GM12878 (cell line): ENCODE results near the gene CHIC2. TPM values are rescaled to one million over a fixed set of nuclear protein-coding genes. Genes with fewer than 3 reads are reported as not detected.

ENCODE experiments used
- ATAC-seq: fragments of 200-7000 bp; cut with Tn5 transposase; 3 replicates; pipeline ENCODE4 v1.9.1; 2020; ENCODE audit warnings: mild to moderate bottlenecking, moderate library complexity
- BruUV-seq: library from RNA; stranded (reverse); fragments of 400-500 nt; replicated peaks from 2 replicates; lab custom pipeline; 2021; lab: Mats Ljungman, UMichigan
- CTCF ChIA-PET: fragments of 300-600 bp; sonication (Branson Sonifier 250); formaldehyde crosslinking; extraction: SDS; loops from one replicate; lab custom pipeline; 2021; ENCODE audit warnings: inconsistent platforms; lab: Yijun Ruan, JAX
- POLR2A ChIA-PET: fragments of 350-600 bp; formaldehyde crosslinking; extraction: SDS; loops from one replicate; lab custom pipeline; 2021; ENCODE audit warnings: inconsistent platforms; lab: Charles Lee
- RAD21 ChIA-PET: fragments of 300-600 bp; sonication (Branson Sonifier 250); formaldehyde crosslinking; loops from one replicate; lab custom pipeline; 2023; ENCODE audit warnings: antibody characterized with exemption; ENCODE audit not compliant: unreplicated experiment; lab: Charles Lee
- SMC1A ChIA-PET: fragments of 300-600 bp; sonication (Branson Sonifier 250); formaldehyde crosslinking; loops from one replicate; lab custom pipeline; 2023; ENCODE audit not compliant: unreplicated experiment, uncharacterized antibody; lab: Charles Lee
- DNase-seq: peaks from one replicate; pipeline ENCODE4 v3.0.0-alpha.2; 2011; ENCODE audit warnings: low read depth, low spot score
- FAIRE-seq: peaks from 3 replicates; lab custom pipeline; 2011; peaks lifted over from hg19 to GRCh38; lab: Jason Lieb, UNC
- H2AFZ ChIP-seq: 2 replicates; pipeline ENCODE4 v1.6.0; 2011; ENCODE audit warnings: low read depth, low read length, control low read depth; ENCODE audit not compliant: control insufficient read depth
- H3K27ac ChIP-seq: 2 replicates; pipeline ENCODE4 v1.5.1; 2011; ENCODE audit warnings: control low read depth; ENCODE audit not compliant: control insufficient read depth, insufficient read depth
- H3K27me3 ChIP-seq, 2 experiments: replicated peaks in 1 of 2; 2 replicates each; pipeline versions ENCODE4 v1.6.0 to v1.6.1; 2011; ENCODE audit warnings: low read length in 1 of 2; ENCODE audit not compliant: control insufficient read depth in 2 of 2, insufficient read depth in 2 of 2
- H3K36me3 ChIP-seq, 2 experiments: 2 replicates each; pipeline ENCODE4 v1.5.1; 2011; ENCODE audit warnings: low read length in 1 of 2; ENCODE audit not compliant: control insufficient read depth in 2 of 2, insufficient read depth in 2 of 2
- H3K4me1 ChIP-seq: 2 replicates; pipeline ENCODE4 v1.6.1; 2011; ENCODE audit warnings: mild to moderate bottlenecking, low read length, moderate library complexity, mixed read lengths; ENCODE audit not compliant: control insufficient read depth, insufficient read depth
- H3K4me2 ChIP-seq: 2 replicates; pipeline ENCODE4 v1.6.0; 2011; ENCODE audit warnings: control low read depth; ENCODE audit not compliant: control insufficient read depth, insufficient read depth
- H3K4me3 ChIP-seq: fragments of 200-600 bp; sonication (generic); 2 replicates; pipeline ENCODE4 v1.5.1; 2016
- H3K79me2 ChIP-seq: 2 replicates; pipeline ENCODE4 v1.6.0; 2011; ENCODE audit warnings: low read length; ENCODE audit not compliant: control insufficient read depth, insufficient read depth
- H3K9ac ChIP-seq: 2 replicates; pipeline ENCODE4 v1.8.0; 2011; ENCODE audit warnings: low read length, control low read depth, mixed read lengths; ENCODE audit not compliant: control insufficient read depth, insufficient read depth
- H3K9me3 ChIP-seq: replicated peaks from 3 replicates; pipeline ENCODE4 v1.5.1; 2011; ENCODE audit warnings: mild to moderate bottlenecking, low read length; ENCODE audit not compliant: control insufficient read depth, insufficient read depth
- H4K20me1 ChIP-seq: 2 replicates; pipeline ENCODE4 v1.6.0; 2011; ENCODE audit not compliant: control insufficient read depth, insufficient read depth
- FOS ChIP-seq: IDR thresholded peaks from 3 replicates; pipeline ENCODE4 v1.6.1; 2011; ENCODE audit warnings: borderline replicate concordance; ENCODE audit not compliant: insufficient read length; ENCODE audit errors: extremely low read depth
- NFYA ChIP-seq: IDR thresholded peaks from 2 replicates; pipeline ENCODE4 v1.6.1; 2011; ENCODE audit warnings: low read depth, mild to moderate bottlenecking, low read length, improper control_type of control experiment, borderline replicate concordance
- NRF1 ChIP-seq: conservative IDR thresholded peaks from 2 replicates; pipeline ENCODE4 v1.6.1; 2011; ENCODE audit warnings: mild to moderate bottlenecking, low read depth, low read length, improper control_type of control experiment
- PKNOX1 ChIP-seq: fragments of 450-650 bp; IDR thresholded peaks from 2 replicates; pipeline ENCODE4 v1.6.1; 2016; ENCODE audit warnings: mild to moderate bottlenecking
- RBBP5 ChIP-seq: fragments of 200-600 bp; sonication (generic); conservative IDR thresholded peaks from 2 replicates; pipeline ENCODE4 v1.6.1; 2016
- SMAD1 ChIP-seq: fragments of 450-650 bp; IDR thresholded peaks from 2 replicates; pipeline ENCODE4 v1.6.1; 2018; ENCODE audit warnings: mild to moderate bottlenecking, low read depth; ENCODE audit not compliant: partially characterized antibody
- WGBS: methylation state at CpG from one replicate; pipeline ENCODE4 v1.1.6; 2016; ENCODE audit warnings: low lambda C conversion rate; ENCODE audit not compliant: insufficient replicate concordance, insufficient coverage; ENCODE audit errors: missing lambda C conversion rate; 5-methylcytosine and 5-hydroxymethylcytosine counted together
- in situ Hi-C: fragments of 300-500 bp; cut with MboI; formaldehyde crosslinking; loops from 9 replicates; pipeline ENCODE4 v1.14.3; 2018; ENCODE audit warnings: mixed read lengths
- intact Hi-C: fragments of 100-400 bp; cut with micrococcal nuclease; formaldehyde crosslinking; loops from one replicate; pipeline ENCODE4 v1.14.2; 2022; ENCODE audit not compliant: unreplicated experiment
- polyA plus RNA-seq, 11 experiments: library from polyadenylated mRNA; depleted of rRNA in 4 of 11; unstranded in 6 of 11; stranded (reverse) in 5 of 11; fragments of >200 nt; fragmentation: Nextera tagmentation in 4 of 11; fragmentation: Illumina TruSeq in 1 of 11; extraction: Ambion mirVana in 4 of 11; extraction: Trizol in 1 of 11; gene quantifications; 1 replicate in 1 of 11; 2 replicates in 10 of 11; pipeline versions ENCODE4 v1.2.1 to v1.2.3, GENCODE V29; 2011 to 2016; ENCODE audit warnings: inconsistent platforms in 2 of 11, missing spikeins in 2 of 11, low read depth in 1 of 11
- total RNA-seq, 4 experiments: library from RNA; depleted of rRNA in 3 of 4; stranded (reverse); fragments of >200 nt in 3 of 4; fragmentation: Illumina TruSeq in 1 of 4; extraction: Trizol in 1 of 4; gene quantifications; 2 replicates each; pipeline versions ENCODE4 v1.2.1 to v1.2.3, GENCODE V29; 2013 to 2021
- TF ChIP-seq, protein P1 (sequence below): IDR thresholded peaks from 2 replicates; pipeline ENCODE4 v1.6.1; 2011; ENCODE audit warnings: low read depth, mild to moderate bottlenecking, low read length, moderate library complexity, borderline replicate concordance; ENCODE audit errors: extremely low read depth

The CHIC2 gene
- total and polyA plus RNA-seq, 10 of the 15 experiments (the other 5 are each of a cell fraction or from before 2014, with no cell fraction given): 0.80 to 24.4 (median 12.2) TPM

GRCh38 chr4:54099748-54100574, 35.6 kb upstream of the CHIC2 start, which contains the start of gene GSX2:
GSX2 (plus strand) TSS chr4:54100163; CDS start chr4:54100345, 182 bp downstream.
- ChIA-PET RAD21 (no interaction called here), POLR2A (no interaction called here), SMC1A (interaction anchor here (1.1 kb wide), 1 partner anchor 22 kb away, joined by 3 read pairs; no protein-coding TSS in a partner anchor), CTCF (no interaction called here)
- Histone ChIP-seq H3K36me3 (no peaks in the 10 kb centered on the region), H4K20me1 (no peaks in the 10 kb centered on the region), H3K27me3 (peaks cover 30 to 31% of the 10 kb centered on the region in 2 experiments), H3K4me2 (peak within 1 kb of the TSS; percentile 62), H2AFZ (no peak within 1 kb of the TSS), H3K79me2 (no peaks in the 10 kb centered on the region), H3K9me3 (no peaks in the 10 kb centered on the region), H3K27ac (no peak within 1 kb of the TSS), H3K9ac (no peak within 1 kb of the TSS), H3K4me3 (peak within 1 kb of the TSS; percentile 50), H3K4me1 (peaks cover 6% of the 10 kb centered on the region)
- FAIRE-seq (no peak), ATAC-seq (peak; percentile 10; the same call in 1 of the 3 replicates), DNase-seq (no peak)
- in situ Hi-C loops (no loop called here), intact Hi-C loops (no loop called here)
- TF ChIP-seq PKNOX1: no peak
- no peak for TF ChIP-seq NFYA
- no peak for TF ChIP-seq NRF1
- TF ChIP-seq, protein P1, sequence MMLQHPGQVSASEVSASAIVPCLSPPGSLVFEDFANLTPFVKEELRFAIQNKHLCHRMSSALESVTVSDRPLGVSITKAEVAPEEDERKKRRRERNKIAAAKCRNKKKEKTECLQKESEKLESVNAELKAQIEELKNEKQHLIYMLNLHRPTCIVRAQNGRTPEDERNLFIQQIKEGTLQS: no peak
- no peak for TF ChIP-seq RBBP5
- no peak for TF ChIP-seq SMAD1
- TF ChIP-seq FOS: no peak
- 2% methylated on average over 43 of the region's 66 CpGs for WGBS
- BruUV-seq: no TSS peak
